ENCODE data around the gene EPHB1. TPM values are rescaled to one million over a fixed set of nuclear protein-coding genes. Genes with fewer than 3 reads are reported as not detected.

The EPHB1 gene
- total RNA-seq, 1 experiment from 2014 or later: 2.8 TPM

DNA sequence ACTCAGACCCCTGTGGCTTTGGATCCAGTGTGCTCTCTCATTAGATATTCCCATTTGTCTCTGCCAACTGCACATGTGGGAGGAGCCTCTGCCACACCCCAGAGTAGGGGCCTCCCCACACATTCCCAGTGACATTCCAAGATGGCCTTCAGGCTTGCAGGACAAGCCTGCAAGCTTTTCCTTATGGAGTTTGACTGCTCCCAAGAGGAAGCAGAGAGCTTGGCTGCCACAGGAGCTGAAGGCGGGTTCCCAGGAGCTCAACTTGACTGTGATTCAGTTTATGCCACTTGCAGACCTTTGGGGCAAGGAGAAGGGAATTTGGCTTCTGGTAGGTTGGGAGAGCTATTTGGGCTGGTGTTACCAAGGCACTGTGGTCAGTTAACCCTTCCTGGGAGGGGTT is 22.5 kb upstream of the EPHB1 start:
- H4K20me1 ChIP-seq (ENCODE audit: control insufficient read depth, insufficient read depth, insufficient read length): no peaks in the 10 kb centered on the region
- H2BK20ac ChIP-seq (ENCODE audit: low read depth, low read length, poor library complexity, severe bottlenecking): no peak overlapping the region
- H3K9me3 ChIP-seq (ENCODE audit: control insufficient read depth, low read depth, low read length): no peaks in the 10 kb centered on the region
- H2AFZ ChIP-seq (ENCODE audit: low read length): no peak overlapping the region
- H3K4ac ChIP-seq (ENCODE audit: low read depth, low read length): no peak overlapping the region
- no peak overlapping the region for H3T11ph ChIP-seq (ENCODE audit: low read length)
- H3K27me3 ChIP-seq (ENCODE audit: insufficient read depth, low read length): no peaks in the 10 kb centered on the region
- no peak overlapping the region for H4K91ac ChIP-seq (ENCODE audit: insufficient read length, low read depth, low read length)
- H3K36me3 Mint-ChIP-seq (ENCODE audit: insufficient read depth in 1 of 3, low read depth in 3 of 3): no peaks in the 10 kb centered on the region
- H4K8ac ChIP-seq (replicated peaks; ENCODE audit: insufficient read length, low read depth, low read length): no peak overlapping the region
- no peak overlapping the region for H3K4me2 ChIP-seq (ENCODE audit: insufficient read depth, insufficient read length, low read length)
- H3K56ac ChIP-seq (ENCODE audit: insufficient read length, low read depth, low read length): no peak overlapping the region
- no peak overlapping the region for H3K14ac ChIP-seq (ENCODE audit: insufficient read depth, low read length)
- no peak overlapping the region for H3K18ac ChIP-seq (ENCODE audit: insufficient read length, low read depth, low read length)
- H3K4me3 Mint-ChIP-seq: no peak overlapping the region
- H2AK5ac ChIP-seq (ENCODE audit: insufficient read length, low read length): no peak overlapping the region
- H2BK12ac ChIP-seq (ENCODE audit: insufficient read length, low read depth, low read length): no peak overlapping the region
- H3K27me3 Mint-ChIP-seq (ENCODE audit: low read depth): peaks cover 9% of the 10 kb centered on the region
- WGBS (ENCODE audit: extremely low coverage, insufficient read length, low lambda C conversion rate): no CpG with 5 or more reads among the region's 1 CpG
- no peaks in the 10 kb centered on the region for H3K79me1 ChIP-seq (ENCODE audit: insufficient read depth, low read depth, low read length, poor library complexity, severe bottlenecking)
- H2BK5ac ChIP-seq (ENCODE audit: insufficient read length, low read length): no peak overlapping the region
- no peak overlapping the region for H3K27ac ChIP-seq (ENCODE audit: insufficient read length, low read depth, low read length)
- H3K79me2 ChIP-seq (ENCODE audit: insufficient read depth, low read length): no peaks in the 10 kb centered on the region
- no peaks in the 10 kb centered on the region for H3K4me1 ChIP-seq (ENCODE audit: insufficient read depth, low read length)
- TF ChIP-seq CTCF (conservative IDR thresholded peaks at IDR 0.05): no peak
- no peak overlapping the region for H3K9ac ChIP-seq (ENCODE audit: extremely low read depth, insufficient read length, low read length)
- H3K23me2 ChIP-seq (ENCODE audit: insufficient read length, low read depth, low read length, poor library complexity, severe bottlenecking): no peaks in the 10 kb centered on the region
- H2BK15ac ChIP-seq (ENCODE audit: low read depth, low read length): no peak overlapping the region
- DNase-seq: no peak
- H3K9me3 Mint-ChIP-seq: no peaks in the 10 kb centered on the region
- no peak overlapping the region for H4K5ac ChIP-seq (ENCODE audit: insufficient read length, low read depth, low read length)
- H2BK120ac ChIP-seq (ENCODE audit: low read depth, low read length, poor library complexity, severe bottlenecking): no peak overlapping the region
- peak overlapping the region in 1 of 3 experiments; percentile 82; a peak in 1 of 7 replicates for H3K27ac Mint-ChIP-seq
- H3K4me1 Mint-ChIP-seq: no peaks in the 10 kb centered on the region
- no peak overlapping the region for H3K23ac ChIP-seq (ENCODE audit: insufficient read length, low read depth, low read length)

All from H9 (cell line).